Stimulated activated CD8-positive, alpha-beta memory T cell treated with anti-CD3 and anti-CD28 coated beads, Interleukin-4, amount 100 ng/mL, for 4 hours (primary cell): ENCODE measurements around the gene NELFB.
A peak's percentile ranks its signal among the peaks of the same experiment; 100 is the strongest.

Source experiments
- DNase-seq, 2 donors: peaks; one replicate each; pipeline ENCODE4 v3.0.0-alpha.2; 2020; ENCODE audit warnings: low read depth in 2 of 2, low spot score in 1 of 2

The NELFB gene

DNA sequence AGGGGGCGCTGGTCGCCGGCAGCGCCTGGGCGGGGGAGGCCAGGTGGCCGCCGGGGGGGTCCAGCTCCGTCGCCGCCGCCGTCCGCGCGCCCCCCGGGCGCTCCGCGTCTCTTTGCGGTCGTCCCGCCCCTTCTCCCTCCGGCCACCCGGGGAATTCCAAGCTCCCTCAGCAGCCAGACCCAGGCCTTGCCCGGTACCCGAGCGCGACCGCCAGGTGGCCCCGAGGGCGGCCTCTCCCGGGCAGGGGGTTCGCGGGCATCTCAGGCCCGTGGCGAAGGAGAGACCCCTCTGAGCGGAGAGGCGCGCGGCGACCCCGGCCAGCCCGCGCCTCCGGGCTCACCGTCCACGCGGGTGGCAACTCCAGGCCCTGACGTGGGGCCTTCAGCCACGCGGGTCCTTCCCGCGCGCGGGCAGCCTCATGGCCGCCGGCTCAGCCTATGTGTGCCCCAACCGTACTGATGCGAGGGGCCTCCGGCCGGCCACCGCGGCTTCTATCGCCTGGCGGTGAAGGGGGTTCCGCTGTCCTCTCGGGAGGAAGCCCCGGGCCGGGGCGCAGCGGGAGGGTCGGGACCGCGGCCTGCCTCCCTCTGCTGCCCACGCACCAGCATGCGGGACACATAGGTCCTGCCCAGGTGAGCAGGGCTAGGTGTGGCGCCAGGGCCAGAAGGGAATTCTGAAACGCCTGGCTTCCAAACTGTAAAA, 47.5 kb downstream of the NELFB start:
- no peak for DNase-seq

GRCh38 chr9:137303151-137303892, 48.2 kb downstream of the NELFB start:
- DNase-seq = no peak

DNA sequence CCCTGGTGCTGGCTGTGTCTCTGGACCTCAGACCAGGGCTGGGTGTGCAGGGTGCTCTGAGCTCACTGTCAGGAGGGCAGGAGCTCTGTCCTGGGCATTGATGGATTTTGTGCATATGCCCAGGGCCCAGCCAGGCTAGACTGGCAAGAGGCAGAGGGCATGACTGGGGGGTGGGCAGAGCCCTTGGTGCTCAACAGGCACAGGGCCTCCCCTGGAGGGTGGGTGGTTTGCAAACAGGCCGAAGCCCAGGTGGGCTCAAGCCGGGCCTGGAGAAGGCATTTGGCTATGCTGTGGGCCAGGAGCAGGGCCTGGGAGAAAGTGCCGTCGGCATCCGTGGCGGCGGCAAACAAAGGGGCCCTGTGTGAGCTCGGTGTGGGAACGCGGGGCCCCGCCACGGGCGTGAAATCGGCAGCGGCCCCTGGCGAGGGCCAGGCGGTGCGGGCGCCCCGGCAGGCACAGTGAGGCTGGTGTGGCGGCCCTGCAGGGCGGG, 48.8 kb downstream of the NELFB start:
- DNase-seq = no peak

DNA sequence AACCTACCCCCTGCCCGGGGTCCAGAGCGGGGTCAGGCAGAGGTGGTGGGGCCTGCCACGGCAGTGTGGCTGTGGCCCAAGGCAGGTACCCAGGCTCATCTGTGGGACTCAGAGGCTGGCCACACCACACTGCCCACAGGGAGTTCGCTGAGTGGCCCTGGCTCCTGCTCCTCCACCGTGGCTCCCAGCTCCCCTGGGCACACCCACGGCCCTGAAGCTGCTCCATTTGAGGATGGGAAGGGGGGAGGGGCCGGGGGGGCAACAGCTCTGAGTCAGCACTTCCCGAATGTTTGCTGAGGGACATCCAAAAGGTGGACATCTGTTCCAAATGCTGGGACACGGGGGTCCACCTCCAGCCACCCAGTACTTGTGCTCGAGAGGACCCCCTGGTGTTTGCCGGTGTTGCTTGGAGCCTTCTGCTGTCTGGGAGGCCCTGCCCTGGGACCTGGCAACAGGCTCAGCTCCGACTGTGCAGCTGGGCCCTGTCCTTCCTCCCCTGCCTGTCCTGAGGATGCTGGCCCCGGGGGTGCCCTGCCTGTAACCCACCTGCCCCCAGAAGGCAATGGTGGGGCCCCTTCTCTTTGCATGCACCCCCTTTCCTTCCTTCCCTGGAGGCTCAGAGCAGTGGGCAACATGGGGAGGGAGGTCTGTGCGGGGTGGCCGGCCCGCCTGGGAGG, 49.4 kb downstream of the NELFB start:
- DNase-seq = no peak

GRCh38 chr9:137305060-137305797, 50.1 kb downstream of the NELFB start:
- peak in 1 of 2 donors; percentile 23 for DNase-seq

DNA sequence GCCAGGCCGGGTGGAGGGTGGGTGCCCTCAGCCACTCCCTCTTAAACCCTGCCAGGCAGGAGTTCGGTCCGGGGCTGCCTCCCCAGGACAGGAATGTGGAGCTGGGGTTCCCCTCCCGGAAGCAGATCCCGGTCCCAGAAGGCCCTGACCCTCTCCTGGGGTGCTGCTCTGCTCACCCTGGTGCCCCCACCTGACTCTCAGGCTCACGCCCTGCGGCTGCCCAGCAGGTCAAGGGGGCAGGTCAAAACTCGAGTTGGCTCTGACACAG, 50.6 kb downstream of the NELFB start:
- no peak for DNase-seq

GRCh38 chr9:137306066-137306849, 51.1 kb downstream of the NELFB start:
- DNase-seq = no peak

GRCh38 chr9:137306850-137307254, 51.7 kb downstream of the NELFB start:
- no peak for DNase-seq

DNA sequence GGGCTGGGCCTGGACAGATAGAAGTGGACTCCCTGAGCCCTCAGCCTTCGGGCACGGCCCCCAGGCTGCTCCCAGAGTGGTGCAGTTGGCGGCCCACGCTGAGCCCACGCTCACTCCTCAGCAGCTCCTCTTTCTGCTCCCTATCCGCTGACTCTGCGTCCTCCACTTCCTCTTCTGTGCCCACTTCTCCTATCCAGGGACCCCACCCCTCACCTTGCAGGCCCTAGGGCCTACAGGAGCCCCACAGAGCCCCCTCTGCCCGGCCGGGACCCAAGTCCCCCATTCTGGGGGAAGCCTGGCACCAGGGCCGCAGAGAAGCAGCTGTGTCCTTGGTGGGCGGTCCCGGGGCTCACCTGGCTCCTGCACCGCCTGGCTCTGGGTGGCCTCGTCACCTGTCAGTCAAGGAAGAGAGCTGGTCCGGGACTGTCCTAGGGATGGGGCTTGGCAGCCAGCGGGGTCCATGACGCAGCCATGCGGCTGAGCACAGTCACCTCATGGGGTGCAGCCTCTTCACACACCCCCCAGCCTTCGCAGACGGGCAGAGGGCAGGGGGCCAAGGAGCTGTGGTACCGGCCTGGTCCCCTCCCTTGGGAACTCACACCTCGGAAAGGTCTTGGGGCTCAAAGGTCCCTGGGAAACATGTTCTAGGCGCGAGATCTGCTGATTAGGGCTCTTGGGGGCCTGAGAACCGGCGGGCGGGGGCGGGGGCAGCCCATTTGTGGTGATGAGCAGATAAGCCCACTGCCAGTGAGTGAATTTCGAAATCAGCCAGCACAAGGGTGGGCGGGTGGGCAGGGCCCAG, 52.3 kb downstream of the NELFB start:
- no peak for DNase-seq

GRCh38 chr9:137308057-137308619, 53.0 kb downstream of the NELFB start:
- no peak for DNase-seq

GRCh38 chr9:137309368-137310188, 54.5 kb downstream of the NELFB start:
- no peak for DNase-seq

DNA sequence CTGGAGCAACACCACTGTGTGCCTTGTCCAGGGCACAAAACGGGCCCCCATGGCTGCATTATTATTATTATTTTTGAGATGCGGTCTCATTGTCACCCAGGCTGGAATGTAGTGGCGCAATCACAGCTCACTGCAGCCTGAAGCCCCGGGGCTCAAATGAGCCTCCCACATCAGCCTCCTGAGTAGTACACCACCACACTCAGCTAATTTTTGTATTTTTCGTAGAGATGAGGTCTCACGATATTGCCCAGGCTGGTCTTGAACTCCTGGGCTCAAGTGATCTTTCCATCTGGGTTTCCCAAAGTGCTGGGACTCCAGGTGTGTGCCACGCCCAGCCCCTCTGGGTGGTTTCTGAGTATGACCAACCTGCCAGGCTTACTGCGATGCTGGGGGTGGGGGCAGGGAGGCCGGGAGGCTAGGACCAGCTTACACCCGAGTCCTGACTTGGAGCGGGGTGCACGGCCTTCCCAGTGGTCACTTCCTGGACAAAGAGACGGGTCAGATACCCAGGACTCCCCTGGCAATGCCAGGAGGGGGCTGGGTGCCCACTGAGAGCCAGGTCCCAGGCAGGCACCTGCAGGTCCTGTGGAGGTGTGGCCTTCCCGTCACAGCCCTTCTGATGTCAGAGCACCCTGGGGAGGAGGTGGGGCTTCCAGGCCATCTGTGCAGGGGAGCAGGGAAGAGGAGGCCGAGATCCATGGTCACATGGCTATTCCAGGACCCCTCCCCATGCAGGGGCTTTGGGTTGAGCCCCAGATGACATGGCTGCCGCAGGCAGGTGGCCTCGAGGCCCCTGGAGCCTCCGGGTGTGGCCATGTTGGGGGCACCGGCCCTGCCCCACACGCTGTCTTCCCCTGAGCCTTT, 55.3 kb downstream of the NELFB start:
- no peak for DNase-seq

DNA sequence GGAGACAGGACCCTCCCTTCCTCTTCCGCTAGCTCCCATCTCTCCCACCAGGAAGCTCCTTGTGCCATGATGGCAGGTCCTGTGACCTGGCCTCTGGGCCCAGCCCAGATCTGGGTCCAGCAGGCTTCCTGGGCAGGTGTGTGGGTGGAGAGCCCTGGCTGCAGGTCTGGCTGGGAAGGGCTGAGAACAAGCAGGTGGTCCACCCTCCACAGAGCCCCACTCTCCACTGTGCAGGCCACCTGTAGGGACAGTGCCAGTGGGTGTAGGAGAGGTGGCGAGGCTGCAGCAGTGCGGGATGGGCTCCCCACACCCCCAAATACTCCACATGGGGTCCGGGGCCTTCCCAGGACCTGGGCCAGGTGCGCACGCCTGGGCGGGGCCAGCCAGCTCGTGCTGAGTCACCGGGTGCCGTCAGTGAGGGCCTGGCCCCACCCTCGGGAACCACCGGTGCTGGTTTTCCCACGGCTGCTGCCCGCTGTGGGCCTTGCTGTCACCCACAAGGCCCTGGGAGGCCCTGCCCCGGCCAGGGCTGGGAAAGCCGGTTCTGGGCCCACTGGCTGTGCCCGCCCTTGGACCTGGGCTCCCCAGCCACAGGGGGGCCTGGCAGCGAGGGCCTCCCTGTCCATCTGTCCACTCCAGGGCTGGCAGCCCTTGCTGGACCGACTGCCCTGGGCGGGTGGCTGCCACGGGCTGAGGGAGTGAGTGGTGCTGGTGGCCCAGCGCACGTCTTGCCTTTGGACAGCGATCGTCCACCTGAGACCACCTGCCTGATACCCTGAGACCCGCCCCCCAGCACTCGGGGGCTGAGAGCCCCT, 56.3 kb downstream of the NELFB start:
- no peak for DNase-seq

DNA sequence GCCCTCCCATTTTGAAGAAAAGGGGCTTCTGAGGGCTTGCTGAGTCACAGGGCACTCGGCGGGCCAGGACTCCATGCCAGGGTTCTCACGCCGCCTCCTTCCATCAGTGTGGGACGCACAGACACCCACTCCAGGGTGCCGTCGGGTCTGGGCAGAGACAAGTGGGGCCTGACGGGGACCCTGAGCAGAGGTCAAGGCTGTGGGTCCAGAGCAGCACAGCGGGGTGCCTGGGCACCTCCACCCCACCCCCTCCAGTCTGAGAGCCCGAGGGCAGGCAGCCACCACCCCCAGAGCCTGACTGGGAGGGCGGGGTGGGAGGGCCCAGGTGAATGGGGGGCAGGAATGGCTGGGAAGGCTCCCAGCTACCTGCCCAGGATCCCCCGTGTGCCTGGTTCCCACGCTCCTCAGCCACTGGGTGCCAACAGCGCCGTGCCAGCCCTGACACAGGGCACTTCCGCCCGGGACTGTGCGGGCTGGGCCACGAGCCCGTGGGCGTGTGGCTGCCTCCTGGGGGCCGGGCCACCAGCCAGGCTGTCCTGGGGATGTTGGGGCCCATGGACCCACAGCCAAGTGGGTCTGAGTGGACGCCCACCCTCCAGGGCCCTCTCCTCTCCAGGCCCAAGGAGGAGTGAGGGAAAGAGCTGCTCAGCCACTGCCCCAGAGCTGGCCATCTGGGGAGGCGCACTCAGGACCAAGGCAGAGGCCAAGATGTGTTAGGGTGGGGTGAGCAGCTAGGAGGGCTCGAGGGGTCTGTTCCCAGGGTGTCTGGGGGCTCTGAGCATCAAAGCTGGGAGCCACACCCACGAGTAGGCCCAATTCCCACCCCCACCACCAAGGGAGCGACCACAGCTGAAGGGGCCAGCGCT, 57.1 kb downstream of the NELFB start:
- no peak for DNase-seq

DNA sequence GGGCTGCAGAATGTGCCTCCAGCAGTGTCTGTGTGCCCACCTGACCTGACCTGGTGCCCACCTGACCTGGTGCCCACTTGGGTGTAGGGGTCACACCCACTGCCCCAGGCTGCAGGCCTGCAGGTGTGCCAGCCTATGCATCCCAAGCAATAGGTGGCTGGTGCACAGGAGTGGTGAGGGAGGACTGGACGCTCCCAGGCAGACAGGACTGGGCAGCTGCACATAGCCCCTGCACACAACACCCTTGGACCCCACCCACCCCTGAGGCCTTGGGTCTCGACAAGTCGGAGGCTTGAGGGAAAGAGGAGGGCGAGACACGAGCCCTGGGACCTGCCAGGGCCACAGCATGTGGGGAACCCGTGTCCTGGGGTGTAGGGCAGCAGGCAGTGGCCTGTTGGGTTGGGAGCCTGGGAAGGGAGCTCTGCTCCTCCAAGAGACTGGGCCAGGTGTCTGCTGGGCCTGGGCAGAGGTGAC, 57.8 kb downstream of the NELFB start:
- DNase-seq = no peak
